ENCODE measurements around the gene USP47. TPM values are rescaled to one million over a fixed set of nuclear protein-coding genes. Genes with fewer than 3 reads are reported as not detected.

Gene USP47
- total and polyA plus RNA-seq, 2 experiments from 2014 or later: 16.3 to 36.7 TPM

DNA sequence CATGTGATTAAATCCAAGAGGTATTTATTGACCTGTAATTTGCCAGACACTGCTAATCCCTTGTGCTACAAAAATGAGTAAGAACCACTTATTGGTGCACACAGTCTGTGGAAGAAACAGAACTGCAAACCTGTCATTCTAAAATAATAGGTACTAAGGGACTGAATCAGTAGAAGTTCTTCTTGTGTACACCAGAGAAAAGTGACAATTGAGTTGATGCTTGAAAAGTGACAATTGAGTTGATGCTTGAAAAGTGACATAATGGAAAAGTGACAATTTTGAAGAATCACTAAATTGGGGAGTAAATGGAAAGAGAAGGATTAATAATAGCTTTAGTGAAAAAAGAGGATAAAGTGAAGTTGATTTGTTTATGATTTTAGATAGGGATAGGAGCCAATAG is 110.3 kb downstream of the USP47 start:
- no peaks in the 10 kb centered on the region for H3K27me3 ChIP-seq (ENCODE audit: insufficient read depth)
- H3K36me3 ChIP-seq (ENCODE audit: insufficient read depth): peaks cover 18% of the 10 kb centered on the region; the same call in 1 of the 2 replicates
- Mint-ChIP-seq H3K4me3 (no peak overlapping the region), H3K4me1 (no peaks in the 10 kb centered on the region), H3K36me3 (ENCODE audit: low read depth) (peaks cover 25% of the 10 kb centered on the region; the same call in 2 of the 3 replicates), H3K27me3 (ENCODE audit: insufficient read depth, low read depth, poor library complexity) (no peaks in the 10 kb centered on the region), H3K27ac (no peak overlapping the region), H3K9me3 (no peaks in the 10 kb centered on the region)
- H3K4me3 ChIP-seq: no peak overlapping the region
- H3K4me2 ChIP-seq: no peak overlapping the region
- no peaks in the 10 kb centered on the region for H3K79me2 ChIP-seq (replicated peaks; ENCODE audit: insufficient read depth)
- no peaks in the 10 kb centered on the region for H3K9me2 ChIP-seq (ENCODE audit: insufficient read depth)
- ATAC-seq: no peak
- no peaks in the 10 kb centered on the region for H3F3A ChIP-seq (replicated peaks; ENCODE audit: low read depth)
- H3K27ac ChIP-seq (ENCODE audit: low read depth): no peak overlapping the region
- no peaks in the 10 kb centered on the region for H4K20me1 ChIP-seq (replicated peaks; ENCODE audit: insufficient read depth)
- TF ChIP-seq, protein P1, sequence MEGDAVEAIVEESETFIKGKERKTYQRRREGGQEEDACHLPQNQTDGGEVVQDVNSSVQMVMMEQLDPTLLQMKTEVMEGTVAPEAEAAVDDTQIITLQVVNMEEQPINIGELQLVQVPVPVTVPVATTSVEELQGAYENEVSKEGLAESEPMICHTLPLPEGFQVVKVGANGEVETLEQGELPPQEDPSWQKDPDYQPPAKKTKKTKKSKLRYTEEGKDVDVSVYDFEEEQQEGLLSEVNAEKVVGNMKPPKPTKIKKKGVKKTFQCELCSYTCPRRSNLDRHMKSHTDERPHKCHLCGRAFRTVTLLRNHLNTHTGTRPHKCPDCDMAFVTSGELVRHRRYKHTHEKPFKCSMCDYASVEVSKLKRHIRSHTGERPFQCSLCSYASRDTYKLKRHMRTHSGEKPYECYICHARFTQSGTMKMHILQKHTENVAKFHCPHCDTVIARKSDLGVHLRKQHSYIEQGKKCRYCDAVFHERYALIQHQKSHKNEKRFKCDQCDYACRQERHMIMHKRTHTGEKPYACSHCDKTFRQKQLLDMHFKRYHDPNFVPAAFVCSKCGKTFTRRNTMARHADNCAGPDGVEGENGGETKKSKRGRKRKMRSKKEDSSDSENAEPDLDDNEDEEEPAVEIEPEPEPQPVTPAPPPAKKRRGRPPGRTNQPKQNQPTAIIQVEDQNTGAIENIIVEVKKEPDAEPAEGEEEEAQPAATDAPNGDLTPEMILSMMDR (conservative IDR thresholded peaks at IDR 0.05; ENCODE audit: low read depth in 2 of 2): no peak
- TF ChIP-seq NANOG (IDR thresholded peaks at IDR 0.05; ENCODE audit: borderline replicate concordance) (no peak), CREB1 (CRISPR knock-in tag; IDR thresholded peaks at IDR 0.05; ENCODE audit: low read depth) (no peak), JUNB (IDR thresholded peaks at IDR 0.05; ENCODE audit: unreplicated experiment) (no peak), STAT1 (IDR thresholded peaks at IDR 0.05; ENCODE audit: unreplicated experiment) (no peak), ZNF114 (CRISPR knock-in tag; IDR thresholded peaks at IDR 0.05) (no peak), ZNF331 (CRISPR knock-in tag; IDR thresholded peaks at IDR 0.05; ENCODE audit: low read depth) (no peak), POLR2AphosphoS5 (IDR thresholded peaks at IDR 0.05; ENCODE audit: low read depth) (no peak), EZH2 (IDR thresholded peaks at IDR 0.05; ENCODE audit: low read depth, unreplicated experiment) (no peak), EZH2phosphoT487 (IDR thresholded peaks at IDR 0.05; ENCODE audit: unreplicated experiment) (no peak)
- TF ChIP-seq, protein P2, sequence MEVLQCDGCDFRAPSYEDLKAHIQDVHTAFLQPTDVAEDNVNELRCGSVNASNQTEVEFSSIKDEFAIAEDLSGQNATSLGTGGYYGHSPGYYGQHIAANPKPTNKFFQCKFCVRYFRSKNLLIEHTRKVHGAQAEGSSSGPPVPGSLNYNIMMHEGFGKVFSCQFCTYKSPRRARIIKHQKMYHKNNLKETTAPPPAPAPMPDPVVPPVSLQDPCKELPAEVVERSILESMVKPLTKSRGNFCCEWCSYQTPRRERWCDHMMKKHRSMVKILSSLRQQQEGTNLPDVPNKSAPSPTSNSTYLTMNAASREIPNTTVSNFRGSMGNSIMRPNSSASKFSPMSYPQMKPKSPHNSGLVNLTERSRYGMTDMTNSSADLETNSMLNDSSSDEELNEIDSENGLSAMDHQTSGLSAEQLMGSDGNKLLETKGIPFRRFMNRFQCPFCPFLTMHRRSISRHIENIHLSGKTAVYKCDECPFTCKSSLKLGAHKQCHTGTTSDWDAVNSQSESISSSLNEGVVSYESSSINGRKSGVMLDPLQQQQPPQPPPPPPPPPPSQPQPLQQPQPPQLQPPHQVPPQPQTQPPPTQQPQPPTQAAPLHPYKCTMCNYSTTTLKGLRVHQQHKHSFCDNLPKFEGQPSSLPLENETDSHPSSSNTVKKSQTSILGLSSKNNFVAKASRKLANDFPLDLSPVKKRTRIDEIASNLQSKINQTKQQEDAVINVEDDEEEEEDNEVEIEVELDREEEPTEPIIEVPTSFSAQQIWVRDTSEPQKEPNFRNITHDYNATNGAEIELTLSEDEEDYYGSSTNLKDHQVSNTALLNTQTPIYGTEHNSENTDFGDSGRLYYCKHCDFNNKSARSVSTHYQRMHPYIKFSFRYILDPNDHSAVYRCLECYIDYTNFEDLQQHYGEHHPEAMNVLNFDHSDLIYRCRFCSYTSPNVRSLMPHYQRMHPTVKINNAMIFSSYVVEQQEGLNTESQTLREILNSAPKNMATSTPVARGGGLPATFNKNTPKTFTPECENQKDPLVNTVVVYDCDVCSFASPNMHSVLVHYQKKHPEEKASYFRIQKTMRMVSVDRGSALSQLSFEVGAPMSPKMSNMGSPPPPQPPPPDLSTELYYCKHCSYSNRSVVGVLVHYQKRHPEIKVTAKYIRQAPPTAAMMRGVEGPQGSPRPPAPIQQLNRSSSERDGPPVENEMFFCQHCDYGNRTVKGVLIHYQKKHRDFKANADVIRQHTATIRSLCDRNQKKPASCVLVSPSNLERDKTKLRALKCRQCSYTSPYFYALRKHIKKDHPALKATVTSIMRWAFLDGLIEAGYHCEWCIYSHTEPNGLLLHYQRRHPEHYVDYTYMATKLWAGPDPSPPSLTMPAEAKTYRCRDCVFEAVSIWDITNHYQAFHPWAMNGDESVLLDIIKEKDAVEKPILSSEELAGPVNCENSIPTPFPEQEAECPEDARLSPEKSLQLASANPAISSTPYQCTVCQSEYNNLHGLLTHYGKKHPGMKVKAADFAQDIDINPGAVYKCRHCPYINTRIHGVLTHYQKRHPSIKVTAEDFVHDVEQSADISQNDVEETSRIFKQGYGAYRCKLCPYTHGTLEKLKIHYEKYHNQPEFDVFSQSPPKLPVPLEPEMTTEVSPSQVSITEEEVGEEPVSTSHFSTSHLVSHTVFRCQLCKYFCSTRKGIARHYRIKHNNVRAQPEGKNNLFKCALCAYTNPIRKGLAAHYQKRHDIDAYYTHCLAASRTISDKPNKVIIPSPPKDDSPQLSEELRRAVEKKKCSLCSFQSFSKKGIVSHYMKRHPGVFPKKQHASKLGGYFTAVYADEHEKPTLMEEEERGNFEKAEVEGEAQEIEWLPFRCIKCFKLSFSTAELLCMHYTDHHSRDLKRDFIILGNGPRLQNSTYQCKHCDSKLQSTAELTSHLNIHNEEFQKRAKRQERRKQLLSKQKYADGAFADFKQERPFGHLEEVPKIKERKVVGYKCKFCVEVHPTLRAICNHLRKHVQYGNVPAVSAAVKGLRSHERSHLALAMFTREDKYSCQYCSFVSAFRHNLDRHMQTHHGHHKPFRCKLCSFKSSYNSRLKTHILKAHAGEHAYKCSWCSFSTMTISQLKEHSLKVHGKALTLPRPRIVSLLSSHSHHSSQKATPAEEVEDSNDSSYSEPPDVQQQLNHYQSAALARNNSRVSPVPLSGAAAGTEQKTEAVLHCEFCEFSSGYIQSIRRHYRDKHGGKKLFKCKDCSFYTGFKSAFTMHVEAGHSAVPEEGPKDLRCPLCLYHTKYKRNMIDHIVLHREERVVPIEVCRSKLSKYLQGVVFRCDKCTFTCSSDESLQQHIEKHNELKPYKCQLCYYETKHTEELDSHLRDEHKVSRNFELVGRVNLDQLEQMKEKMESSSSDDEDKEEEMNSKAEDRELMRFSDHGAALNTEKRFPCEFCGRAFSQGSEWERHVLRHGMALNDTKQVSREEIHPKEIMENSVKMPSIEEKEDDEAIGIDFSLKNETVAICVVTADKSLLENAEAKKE (CRISPR knock-in tag; IDR thresholded peaks at IDR 0.05): no peak
- TF ChIP-seq, protein P3, sequence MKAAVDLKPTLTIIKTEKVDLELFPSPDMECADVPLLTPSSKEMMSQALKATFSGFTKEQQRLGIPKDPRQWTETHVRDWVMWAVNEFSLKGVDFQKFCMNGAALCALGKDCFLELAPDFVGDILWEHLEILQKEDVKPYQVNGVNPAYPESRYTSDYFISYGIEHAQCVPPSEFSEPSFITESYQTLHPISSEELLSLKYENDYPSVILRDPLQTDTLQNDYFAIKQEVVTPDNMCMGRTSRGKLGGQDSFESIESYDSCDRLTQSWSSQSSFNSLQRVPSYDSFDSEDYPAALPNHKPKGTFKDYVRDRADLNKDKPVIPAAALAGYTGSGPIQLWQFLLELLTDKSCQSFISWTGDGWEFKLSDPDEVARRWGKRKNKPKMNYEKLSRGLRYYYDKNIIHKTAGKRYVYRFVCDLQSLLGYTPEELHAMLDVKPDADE (IDR thresholded peaks at IDR 0.05): no peak
- TF ChIP-seq, protein P4, sequence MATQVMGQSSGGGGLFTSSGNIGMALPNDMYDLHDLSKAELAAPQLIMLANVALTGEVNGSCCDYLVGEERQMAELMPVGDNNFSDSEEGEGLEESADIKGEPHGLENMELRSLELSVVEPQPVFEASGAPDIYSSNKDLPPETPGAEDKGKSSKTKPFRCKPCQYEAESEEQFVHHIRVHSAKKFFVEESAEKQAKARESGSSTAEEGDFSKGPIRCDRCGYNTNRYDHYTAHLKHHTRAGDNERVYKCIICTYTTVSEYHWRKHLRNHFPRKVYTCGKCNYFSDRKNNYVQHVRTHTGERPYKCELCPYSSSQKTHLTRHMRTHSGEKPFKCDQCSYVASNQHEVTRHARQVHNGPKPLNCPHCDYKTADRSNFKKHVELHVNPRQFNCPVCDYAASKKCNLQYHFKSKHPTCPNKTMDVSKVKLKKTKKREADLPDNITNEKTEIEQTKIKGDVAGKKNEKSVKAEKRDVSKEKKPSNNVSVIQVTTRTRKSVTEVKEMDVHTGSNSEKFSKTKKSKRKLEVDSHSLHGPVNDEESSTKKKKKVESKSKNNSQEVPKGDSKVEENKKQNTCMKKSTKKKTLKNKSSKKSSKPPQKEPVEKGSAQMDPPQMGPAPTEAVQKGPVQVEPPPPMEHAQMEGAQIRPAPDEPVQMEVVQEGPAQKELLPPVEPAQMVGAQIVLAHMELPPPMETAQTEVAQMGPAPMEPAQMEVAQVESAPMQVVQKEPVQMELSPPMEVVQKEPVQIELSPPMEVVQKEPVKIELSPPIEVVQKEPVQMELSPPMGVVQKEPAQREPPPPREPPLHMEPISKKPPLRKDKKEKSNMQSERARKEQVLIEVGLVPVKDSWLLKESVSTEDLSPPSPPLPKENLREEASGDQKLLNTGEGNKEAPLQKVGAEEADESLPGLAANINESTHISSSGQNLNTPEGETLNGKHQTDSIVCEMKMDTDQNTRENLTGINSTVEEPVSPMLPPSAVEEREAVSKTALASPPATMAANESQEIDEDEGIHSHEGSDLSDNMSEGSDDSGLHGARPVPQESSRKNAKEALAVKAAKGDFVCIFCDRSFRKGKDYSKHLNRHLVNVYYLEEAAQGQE (IDR thresholded peaks at IDR 0.05; ENCODE audit: unreplicated experiment): no peak
- H2AFZ ChIP-seq: no peak overlapping the region
- DNase-seq (ENCODE audit: low spot score): no peak
- no peaks in the 10 kb centered on the region for H3K4me1 ChIP-seq (ENCODE audit: insufficient read depth)
